HCT116 (cell line): ENCODE results near the gene TMEM175. TPM values are rescaled to one million over a fixed set of nuclear protein-coding genes. Genes with fewer than 3 reads are reported as not detected.

ENCODE experiments used
- ATAC-seq: fragments of 200-7000 bp; cut with Tn5 transposase; 2 replicates; pipeline ENCODE4 v1.9.1; 2020; ENCODE audit warnings: mild to moderate bottlenecking, moderate library complexity
- BruUV-seq: library from RNA; stranded (reverse); fragments of 400-500 nt; replicated peaks from 2 replicates; lab custom pipeline; 2021; lab: Mats Ljungman, UMichigan
- CTCF ChIA-PET: fragments of 300-600 bp; sonication (Branson Sonifier 250); formaldehyde crosslinking; loops from one replicate; lab custom pipeline; 2021; ENCODE audit warnings: antibody characterized with exemption; lab: Charles Lee
- POLR2A ChIA-PET: fragments of 300-600, 350-600 bp; sonication (Branson Sonifier 250); formaldehyde crosslinking; loops from one replicate; lab custom pipeline; 2021; ENCODE audit warnings: antibody characterized with exemption; lab: Charles Lee
- RAD21 ChIA-PET, 2 experiments: fragments of 300-600 bp; sonication (Branson Sonifier 250); formaldehyde crosslinking; loops; one replicate each; lab custom pipeline; 2023; ENCODE audit warnings: low total read pairs in 2 of 2; ENCODE audit not compliant: uncharacterized antibody in 2 of 2, unreplicated experiment in 2 of 2, low non-redundant PET in 1 of 2; lab: Charles Lee
- DNase-seq: peaks from one replicate; pipeline ENCODE4 v3.0.0-alpha.2; 2010; ENCODE audit warnings: low read depth, low spot score
- H2AFZ ChIP-seq: fragments of 200-600 bp; shearing (Covaris generic), sonication (generic); 2 replicates; pipeline ENCODE4 v1.6.1; 2017; ENCODE audit warnings: low read depth, mixed run types, mixed read lengths, antibody characterized with exemption, low read length; ENCODE audit not compliant: poor library complexity, severe bottlenecking
- H3K27ac ChIP-seq: 2 replicates; pipeline ENCODE4 v1.5.1; 2012; ENCODE audit warnings: low read depth, low read length
- H3K27me3 ChIP-seq: fragments of 200-600 bp; sonication (generic); 2 replicates; pipeline ENCODE4 v1.6.1; 2016; ENCODE audit warnings: mixed run types, low read length, mixed read lengths; ENCODE audit not compliant: insufficient read depth
- H3K36me3 ChIP-seq, 2 experiments: fragments of 200-500 bp in 1 of 2; fragments of 200-600 bp in 1 of 2; sonication (Bioruptor generic) in 1 of 2; sonication (generic) in 1 of 2; 2 replicates each; pipeline versions ENCODE4 v1.5.1 to v1.6.1; 2014 to 2016; ENCODE audit warnings: low read length in 2 of 2, inconsistent platforms in 1 of 2, mixed read lengths in 1 of 2, mixed run types in 1 of 2; ENCODE audit not compliant: insufficient read depth in 2 of 2, control insufficient read depth in 1 of 2
- H3K4me1 ChIP-seq, 2 experiments: fragments of 200-600 bp in 1 of 2; sonication (generic) in 1 of 2; 2 replicates each; pipeline versions ENCODE4 v1.5.1 to v1.6.1; 2012 to 2017; ENCODE audit warnings: low read length in 2 of 2, inconsistent platforms in 1 of 2, mild to moderate bottlenecking in 1 of 2, mixed read lengths in 1 of 2, mixed run types in 1 of 2, moderate library complexity in 1 of 2; ENCODE audit not compliant: insufficient read depth in 2 of 2, control insufficient read depth in 1 of 2
- H3K4me2 ChIP-seq: fragments of 200-600 bp; sonication (generic); 2 replicates; pipeline ENCODE4 v1.6.1; 2017; ENCODE audit warnings: mixed run types, low read length, mixed read lengths
- H3K4me3 ChIP-seq, 2 experiments: fragments of 200-600 bp in 1 of 2; sonication (generic) in 1 of 2; replicated peaks in 1 of 2; 2 replicates each; pipeline ENCODE4 v1.5.1; 2011 to 2016; ENCODE audit warnings: low read length in 2 of 2, control low read depth in 1 of 2, low read depth in 1 of 2, mild to moderate bottlenecking in 1 of 2, mixed read lengths in 1 of 2, mixed run types in 1 of 2
- H3K79me2 ChIP-seq: fragments of 200-600 bp; sonication (generic); 2 replicates; pipeline ENCODE4 v1.6.1; 2017; ENCODE audit warnings: mild to moderate bottlenecking, mixed run types, low read length, moderate library complexity, mixed read lengths; ENCODE audit not compliant: insufficient read depth
- H3K9ac ChIP-seq: fragments of 200-600 bp; sonication (generic); 2 replicates; pipeline ENCODE4 v1.6.1; 2016; ENCODE audit warnings: low read length, mixed read lengths
- H3K9me2 ChIP-seq: fragments of 200-600 bp; sonication (generic), shearing (Covaris generic); 2 replicates; pipeline ENCODE4 v1.6.1; 2017; ENCODE audit warnings: mixed run types, mild to moderate bottlenecking, moderate library complexity; ENCODE audit not compliant: insufficient read depth
- H3K9me3 ChIP-seq, 2 experiments: fragments of 200-500 bp in 1 of 2; fragments of 200-600 bp in 1 of 2; sonication (Bioruptor generic) in 1 of 2; sonication (generic) in 1 of 2; 2 replicates each; pipeline ENCODE4 v1.6.1; 2014 to 2017; ENCODE audit warnings: low read length in 2 of 2, mixed read lengths in 2 of 2, inconsistent platforms in 1 of 2, low read depth in 1 of 2, mild to moderate bottlenecking in 1 of 2, mixed run types in 1 of 2, moderate library complexity in 1 of 2; ENCODE audit not compliant: control insufficient read depth in 1 of 2, insufficient read depth in 1 of 2
- H4K20me1 ChIP-seq: fragments of 200-600 bp; sonication (generic), shearing (Covaris generic); 2 replicates; pipeline ENCODE4 v1.6.1; 2017; ENCODE audit warnings: mixed run types, mild to moderate bottlenecking, moderate library complexity; ENCODE audit not compliant: insufficient read depth
- EGR1 ChIP-seq: IDR thresholded peaks from 2 replicates; pipeline ENCODE4 v1.6.1; 2012; ENCODE audit warnings: low read depth
- ELF1 ChIP-seq: IDR thresholded peaks from 2 replicates; pipeline ENCODE4 v1.6.1; 2012; ENCODE audit warnings: low read depth, borderline replicate concordance
- MAX ChIP-seq: IDR thresholded peaks from 2 replicates; pipeline ENCODE4 v1.6.1; 2012
- POLR2A ChIP-seq: IDR thresholded peaks from 2 replicates; pipeline ENCODE4 v1.7.0; 2011; ENCODE audit warnings: borderline replicate concordance; ENCODE audit not compliant: insufficient read depth, insufficient read length; ENCODE audit errors: extremely low read depth
- POLR2AphosphoS5 ChIP-seq: IDR thresholded peaks from 2 replicates; pipeline ENCODE4 v1.6.1; 2011; ENCODE audit warnings: mild to moderate bottlenecking, low read depth, low read length, moderate library complexity
- SP1 ChIP-seq: IDR thresholded peaks from 2 replicates; pipeline ENCODE4 v1.6.1; 2012; ENCODE audit warnings: low read depth
- SRF ChIP-seq: IDR thresholded peaks from 2 replicates; pipeline ENCODE4 v1.6.1; 2012; ENCODE audit warnings: low read depth
- TCF7L2 ChIP-seq: IDR thresholded peaks from 2 replicates; pipeline ENCODE4 v1.7.0; 2011; ENCODE audit warnings: borderline replicate concordance, inconsistent platforms; ENCODE audit not compliant: insufficient read depth, insufficient read length; ENCODE audit errors: extremely low read depth
- ZBTB33 ChIP-seq: IDR thresholded peaks from 2 replicates; pipeline ENCODE4 v1.6.1; 2011; ENCODE audit warnings: mild to moderate bottlenecking, low read length, moderate library complexity; ENCODE audit not compliant: insufficient replicate concordance; ENCODE audit errors: extremely low read depth
- intact Hi-C: fragments of 100-400 bp; cut with micrococcal nuclease; formaldehyde crosslinking; loops from 2 replicates; pipeline ENCODE4 v1.10.0; 2022
- total RNA-seq: library from RNA; stranded (reverse); gene quantifications from one replicate; pipeline ENCODE4 v1.2.1, GENCODE V29; 2021; ENCODE audit not compliant: unreplicated experiment

TMEM175 gene
- total RNA-seq, 1 experiment from 2014 or later: 17.5 TPM

- Histone ChIP-seq H3K36me3 (no peaks in the 10 kb centered on the region), H3K9ac (no peak overlapping the region), H3K9me3 (no peaks in the 10 kb centered on the region), H3K4me2 (no peak overlapping the region), H2AFZ (no peak overlapping the region), H3K79me2 (no peaks in the 10 kb centered on the region; the same call in 1 of the 2 replicates), H3K4me1 (peaks cover under 1 to 14% of the 10 kb centered on the region in 2 experiments; a peak in 3 of 4 replicates), H3K27ac (no peak overlapping the region), H3K27me3 (no peaks in the 10 kb centered on the region), H4K20me1 (no peaks in the 10 kb centered on the region), H3K4me3 (no peak overlapping the region), H3K9me2 (no peaks in the 10 kb centered on the region)
- ChIA-PET RAD21 (no interaction called here), POLR2A (no interaction called here), CTCF (no interaction called here)
- DNase-seq (no peak), ATAC-seq (no peak)
- TF ChIP-seq MAX: no peak
- no peak for TF ChIP-seq TCF7L2
- TF ChIP-seq POLR2AphosphoS5: 0 out of 2 replicates have a peak, but pooled peaks have one; percentile 12
- no peak for TF ChIP-seq SRF
- TF ChIP-seq EGR1: no peak
- TF ChIP-seq POLR2A: no peak
- no peak for TF ChIP-seq ELF1
- TF ChIP-seq SP1: no peak
- TF ChIP-seq ZBTB33: no peak
- intact Hi-C loops: no loop called here
- BruUV-seq: no TSS peak
Observed at GRCh38 chr4:958314-958665, 26.0 kb downstream of the TMEM175 start.
